Type B pancreatic cell (in vitro differentiated cells): ENCODE measurements around the gene CENPP. TPM values are rescaled to one million over a fixed set of nuclear protein-coding genes. Genes with fewer than 3 reads are reported as not detected.
A peak's percentile ranks its signal among the peaks of the same experiment; 100 is the strongest.

Experiments
- DNase-seq: peaks from one replicate; pipeline ENCODE4 v3.0.0; 2021; ENCODE audit warnings: mixed read lengths; ENCODE audit not compliant: unreplicated experiment; ENCODE audit errors: extremely low spot score
- H3K27ac Mint-ChIP-seq: 2 replicates; pipeline ENCODE4 v1.8.0; 2021; ENCODE audit warnings: mild to moderate bottlenecking, mixed read lengths
- H3K27me3 Mint-ChIP-seq: 2 replicates; pipeline ENCODE4 v1.8.0; 2021; ENCODE audit warnings: mixed read lengths
- H3K36me3 Mint-ChIP-seq: 2 replicates; pipeline ENCODE4 v1.8.0; 2021; ENCODE audit warnings: mixed read lengths
- H3K4me1 Mint-ChIP-seq: one replicate; pipeline ENCODE4 v1.8.0; 2021; ENCODE audit warnings: mixed read lengths; ENCODE audit not compliant: unreplicated experiment
- H3K4me3 Mint-ChIP-seq: 2 replicates; pipeline ENCODE4 v1.8.0; 2021; ENCODE audit warnings: mild to moderate bottlenecking, mixed read lengths
- H3K9me3 Mint-ChIP-seq: 2 replicates; pipeline ENCODE4 v1.8.0; 2021; ENCODE audit warnings: mixed read lengths
- total RNA-seq: library from RNA; stranded (reverse); gene quantifications from 2 replicates; pipeline ENCODE4 v1.2.1, GENCODE V29; 2021; ENCODE audit warnings: low replicate concordance
- TF ChIP-seq, protein P1 (sequence below): fragments of 200-600 bp; sonication (generic); conservative IDR thresholded peaks from 2 replicates; pipeline ENCODE4 v1.5.0; 2021; ENCODE audit warnings: antibody characterized with exemption, mild to moderate bottlenecking

CENPP gene
- total RNA-seq, 1 donor from 2014 or later, result 7.6 TPM

DNA sequence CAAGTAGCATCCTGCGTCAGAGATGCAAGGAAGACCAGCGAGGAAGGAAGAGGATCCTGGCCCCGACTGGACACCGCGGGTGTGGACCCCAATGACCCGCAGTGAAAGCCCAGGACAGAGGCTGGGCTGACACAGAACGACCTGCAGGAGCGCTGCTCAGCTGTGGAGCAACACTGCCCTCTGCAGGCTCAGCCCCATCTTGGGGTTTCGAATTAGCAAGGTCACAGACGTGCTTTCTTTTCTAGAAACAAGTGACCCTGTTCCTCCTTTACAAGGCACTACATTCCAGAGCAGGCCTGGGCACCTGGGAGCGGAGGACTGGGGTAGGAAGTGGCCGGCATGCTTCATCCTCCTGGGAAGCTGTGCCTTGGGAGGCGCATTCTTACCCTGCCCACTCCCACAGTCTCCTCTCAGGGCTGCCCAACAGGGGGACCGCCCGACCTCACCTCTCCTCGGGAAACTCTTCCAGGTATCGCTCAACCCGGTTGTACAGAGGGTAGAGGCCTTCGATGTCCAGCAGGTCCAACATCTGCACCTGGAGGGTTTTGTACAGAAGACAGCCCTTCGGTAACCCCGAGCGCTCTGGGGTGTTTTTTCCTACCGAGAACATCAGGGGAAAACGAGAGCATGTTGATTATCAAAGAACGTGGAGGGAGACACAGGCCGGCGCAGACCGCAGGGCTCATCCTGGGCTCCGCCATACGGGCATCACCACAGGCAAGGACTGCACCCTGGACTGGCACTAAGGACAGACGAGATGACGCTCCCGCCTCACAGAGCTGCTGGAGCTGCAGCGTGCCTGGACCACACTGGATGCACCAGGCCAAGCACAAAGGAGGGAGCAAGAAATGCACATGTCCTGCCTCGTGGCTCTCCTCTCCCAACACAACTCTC is 309.2 kb downstream of the CENPP start:
- H3K27ac Mint-ChIP-seq, result peak overlapping the region; percentile 75
- H3K27me3 Mint-ChIP-seq, result no peaks in the 10 kb centered on the region
- H3K4me1 Mint-ChIP-seq, result peaks cover 3% of the 10 kb centered on the region
- TF ChIP-seq, protein P1, sequence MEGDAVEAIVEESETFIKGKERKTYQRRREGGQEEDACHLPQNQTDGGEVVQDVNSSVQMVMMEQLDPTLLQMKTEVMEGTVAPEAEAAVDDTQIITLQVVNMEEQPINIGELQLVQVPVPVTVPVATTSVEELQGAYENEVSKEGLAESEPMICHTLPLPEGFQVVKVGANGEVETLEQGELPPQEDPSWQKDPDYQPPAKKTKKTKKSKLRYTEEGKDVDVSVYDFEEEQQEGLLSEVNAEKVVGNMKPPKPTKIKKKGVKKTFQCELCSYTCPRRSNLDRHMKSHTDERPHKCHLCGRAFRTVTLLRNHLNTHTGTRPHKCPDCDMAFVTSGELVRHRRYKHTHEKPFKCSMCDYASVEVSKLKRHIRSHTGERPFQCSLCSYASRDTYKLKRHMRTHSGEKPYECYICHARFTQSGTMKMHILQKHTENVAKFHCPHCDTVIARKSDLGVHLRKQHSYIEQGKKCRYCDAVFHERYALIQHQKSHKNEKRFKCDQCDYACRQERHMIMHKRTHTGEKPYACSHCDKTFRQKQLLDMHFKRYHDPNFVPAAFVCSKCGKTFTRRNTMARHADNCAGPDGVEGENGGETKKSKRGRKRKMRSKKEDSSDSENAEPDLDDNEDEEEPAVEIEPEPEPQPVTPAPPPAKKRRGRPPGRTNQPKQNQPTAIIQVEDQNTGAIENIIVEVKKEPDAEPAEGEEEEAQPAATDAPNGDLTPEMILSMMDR, result peak; percentile 96
- peak; percentile 85 for DNase-seq
- H3K9me3 Mint-ChIP-seq, result no peaks in the 10 kb centered on the region
- peaks cover 12% of the 10 kb centered on the region for H3K36me3 Mint-ChIP-seq
- no peak overlapping the region for H3K4me3 Mint-ChIP-seq

DNA sequence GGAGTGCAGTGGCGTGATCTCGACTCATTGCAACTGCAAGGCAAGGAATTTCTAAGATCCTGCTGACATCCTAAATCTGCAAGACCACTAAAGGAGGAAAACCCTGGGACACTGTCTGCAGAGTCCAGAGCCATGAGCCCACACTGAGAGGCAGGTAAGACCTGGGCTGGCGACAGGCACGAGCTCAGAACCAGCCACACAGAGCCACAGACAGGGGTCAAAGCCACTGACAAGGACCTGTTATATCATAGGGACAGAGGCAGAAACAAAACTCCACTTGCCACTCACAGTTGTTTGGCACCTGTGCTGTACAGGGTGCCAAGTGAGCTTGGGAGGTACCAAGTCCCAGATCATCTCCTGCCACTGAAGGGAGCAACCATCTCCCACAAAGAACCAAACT is 310.0 kb downstream of the CENPP start:
- peaks cover 3% of the 10 kb centered on the region for H3K4me1 Mint-ChIP-seq
- H3K4me3 Mint-ChIP-seq, result no peak overlapping the region
- TF ChIP-seq, protein P1, result no peak
- no peaks in the 10 kb centered on the region for H3K27me3 Mint-ChIP-seq
- H3K36me3 Mint-ChIP-seq, result peaks cover 6% of the 10 kb centered on the region
- DNase-seq, result peak; percentile 47
- H3K9me3 Mint-ChIP-seq, result no peaks in the 10 kb centered on the region
- H3K27ac Mint-ChIP-seq, result no peak overlapping the region

DNA sequence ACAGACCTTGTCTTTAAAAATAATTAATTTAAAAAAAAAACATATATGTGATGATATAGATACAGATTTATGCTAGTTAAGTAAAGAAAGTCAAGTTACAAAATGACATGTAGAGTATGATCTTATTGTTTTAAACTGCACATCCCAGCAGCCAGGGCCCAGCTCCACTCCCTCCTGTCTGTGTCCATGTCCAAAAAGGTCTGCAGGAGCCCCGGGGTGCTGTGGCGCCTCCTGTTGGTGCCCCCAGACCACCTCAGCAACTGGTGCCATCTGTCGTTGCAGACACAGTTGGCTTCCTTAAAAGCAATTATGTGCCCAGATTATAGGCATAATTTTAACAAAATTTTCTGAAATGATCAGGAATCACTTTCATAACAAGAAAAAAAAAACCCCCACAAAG is 310.9 kb downstream of the CENPP start:
- Mint-ChIP-seq H3K9me3 (no peaks in the 10 kb centered on the region), H3K4me1 (peaks cover 6% of the 10 kb centered on the region), H3K27me3 (no peaks in the 10 kb centered on the region), H3K4me3 (no peak overlapping the region), H3K27ac (no peak overlapping the region), H3K36me3 (peaks cover 8% of the 10 kb centered on the region)
- TF ChIP-seq, protein P1, result no peak
- DNase-seq, result peak; percentile 50

DNA sequence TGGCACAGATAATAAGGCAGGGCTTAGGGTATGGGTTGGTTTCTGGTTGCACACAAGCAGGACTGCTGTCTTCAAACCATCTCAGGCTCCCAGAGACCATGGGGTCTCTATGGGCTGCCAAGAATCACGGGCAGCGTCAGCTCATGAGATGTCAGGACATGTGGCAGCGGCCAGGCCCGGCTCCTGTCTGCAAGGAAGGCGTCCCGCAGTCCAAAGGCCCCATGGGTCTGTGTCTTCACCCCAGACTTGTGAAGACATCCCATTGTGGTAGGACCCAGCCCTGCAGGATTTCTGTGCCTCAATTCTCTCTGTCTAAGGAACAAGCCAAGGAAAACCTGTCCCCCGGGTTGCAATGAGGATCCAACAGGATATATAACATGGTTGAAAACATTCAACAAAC is 311.6 kb downstream of the CENPP start:
- Mint-ChIP-seq H3K27me3 (no peaks in the 10 kb centered on the region), H3K9me3 (no peaks in the 10 kb centered on the region), H3K27ac (no peak overlapping the region), H3K36me3 (peaks cover 10% of the 10 kb centered on the region), H3K4me1 (peaks cover 7% of the 10 kb centered on the region), H3K4me3 (no peak overlapping the region)
- DNase-seq, result peak; percentile 58
- TF ChIP-seq, protein P1, result no peak

DNA sequence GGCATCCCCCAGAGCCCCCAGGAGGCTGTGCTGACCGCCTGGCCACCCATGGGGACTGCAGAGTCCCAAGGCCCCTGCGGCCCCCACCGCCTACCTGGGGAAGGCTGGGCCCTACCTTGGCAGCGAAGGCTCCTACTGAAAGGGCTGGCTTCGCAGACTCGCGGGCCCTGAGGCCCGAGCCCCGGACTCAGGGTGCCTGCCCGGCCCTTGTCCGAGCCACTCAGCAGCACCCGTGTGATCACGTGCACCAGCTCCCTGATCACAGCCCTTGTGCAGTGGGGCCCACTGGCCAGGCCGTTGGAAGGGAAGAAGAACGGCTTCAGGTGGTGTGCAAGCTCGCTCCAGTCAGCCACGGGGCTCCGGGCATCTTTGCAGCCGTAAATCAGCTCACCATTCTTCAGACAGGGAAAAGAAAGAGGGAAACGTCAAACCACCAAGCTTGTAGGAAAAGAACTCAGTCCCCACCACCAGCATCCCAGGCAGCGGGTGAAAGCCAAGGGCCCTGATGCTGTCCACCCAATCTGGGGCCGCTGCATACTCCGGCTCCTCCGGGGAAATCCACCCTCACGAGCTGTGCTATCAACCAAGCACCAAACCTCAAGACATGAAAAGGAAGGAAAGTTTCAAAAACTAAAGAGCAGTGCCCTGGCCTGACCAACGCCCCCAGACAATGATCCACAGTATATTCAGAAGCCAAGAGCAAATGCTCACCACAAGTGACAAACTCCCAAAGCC is 312.3 kb downstream of the CENPP start:
- TF ChIP-seq, protein P1, result no peak
- H3K9me3 Mint-ChIP-seq, result no peaks in the 10 kb centered on the region
- H3K4me1 Mint-ChIP-seq, result peaks cover 7% of the 10 kb centered on the region
- H3K27ac Mint-ChIP-seq, result no peak overlapping the region
- no peak overlapping the region for H3K4me3 Mint-ChIP-seq
- no peaks in the 10 kb centered on the region for H3K27me3 Mint-ChIP-seq
- H3K36me3 Mint-ChIP-seq, result peaks cover 10% of the 10 kb centered on the region
- no peak for DNase-seq
